ENCODE measurements around the gene TMEM222.
A peak's percentile ranks its signal among the peaks of the same experiment; 100 is the strongest.

Gene TMEM222

DNA sequence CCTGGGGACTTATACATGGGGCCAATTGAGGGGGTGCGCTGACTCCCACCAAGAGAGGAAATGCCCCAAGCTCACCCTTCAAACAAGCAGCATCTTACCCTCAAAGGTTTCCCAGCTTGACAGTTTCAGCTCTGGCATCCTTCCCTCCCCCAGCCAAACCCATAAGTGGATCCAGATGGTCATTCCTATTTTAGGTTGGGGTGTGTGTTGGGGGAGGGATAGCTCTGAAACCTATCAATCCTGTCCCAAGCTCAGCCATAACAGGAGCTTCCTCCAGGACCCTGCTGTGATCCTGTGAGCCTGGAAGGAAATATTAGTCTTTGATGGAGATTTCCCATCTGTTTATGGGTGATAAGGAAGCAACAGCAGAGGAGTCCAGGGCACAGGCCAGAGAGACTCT is 3.4 kb upstream of the TMEM222 start:
- no peak overlapping the region for H3K4me3 ChIP-seq (ENCODE audit: low read length)
- TF ChIP-seq, protein P1, sequence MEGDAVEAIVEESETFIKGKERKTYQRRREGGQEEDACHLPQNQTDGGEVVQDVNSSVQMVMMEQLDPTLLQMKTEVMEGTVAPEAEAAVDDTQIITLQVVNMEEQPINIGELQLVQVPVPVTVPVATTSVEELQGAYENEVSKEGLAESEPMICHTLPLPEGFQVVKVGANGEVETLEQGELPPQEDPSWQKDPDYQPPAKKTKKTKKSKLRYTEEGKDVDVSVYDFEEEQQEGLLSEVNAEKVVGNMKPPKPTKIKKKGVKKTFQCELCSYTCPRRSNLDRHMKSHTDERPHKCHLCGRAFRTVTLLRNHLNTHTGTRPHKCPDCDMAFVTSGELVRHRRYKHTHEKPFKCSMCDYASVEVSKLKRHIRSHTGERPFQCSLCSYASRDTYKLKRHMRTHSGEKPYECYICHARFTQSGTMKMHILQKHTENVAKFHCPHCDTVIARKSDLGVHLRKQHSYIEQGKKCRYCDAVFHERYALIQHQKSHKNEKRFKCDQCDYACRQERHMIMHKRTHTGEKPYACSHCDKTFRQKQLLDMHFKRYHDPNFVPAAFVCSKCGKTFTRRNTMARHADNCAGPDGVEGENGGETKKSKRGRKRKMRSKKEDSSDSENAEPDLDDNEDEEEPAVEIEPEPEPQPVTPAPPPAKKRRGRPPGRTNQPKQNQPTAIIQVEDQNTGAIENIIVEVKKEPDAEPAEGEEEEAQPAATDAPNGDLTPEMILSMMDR (IDR thresholded peaks at IDR 0.05; ENCODE audit: insufficient read depth, low read depth, low read length, missing control alignments): no peak
- DNase-seq (ENCODE audit: low read depth): no peak

DNA sequence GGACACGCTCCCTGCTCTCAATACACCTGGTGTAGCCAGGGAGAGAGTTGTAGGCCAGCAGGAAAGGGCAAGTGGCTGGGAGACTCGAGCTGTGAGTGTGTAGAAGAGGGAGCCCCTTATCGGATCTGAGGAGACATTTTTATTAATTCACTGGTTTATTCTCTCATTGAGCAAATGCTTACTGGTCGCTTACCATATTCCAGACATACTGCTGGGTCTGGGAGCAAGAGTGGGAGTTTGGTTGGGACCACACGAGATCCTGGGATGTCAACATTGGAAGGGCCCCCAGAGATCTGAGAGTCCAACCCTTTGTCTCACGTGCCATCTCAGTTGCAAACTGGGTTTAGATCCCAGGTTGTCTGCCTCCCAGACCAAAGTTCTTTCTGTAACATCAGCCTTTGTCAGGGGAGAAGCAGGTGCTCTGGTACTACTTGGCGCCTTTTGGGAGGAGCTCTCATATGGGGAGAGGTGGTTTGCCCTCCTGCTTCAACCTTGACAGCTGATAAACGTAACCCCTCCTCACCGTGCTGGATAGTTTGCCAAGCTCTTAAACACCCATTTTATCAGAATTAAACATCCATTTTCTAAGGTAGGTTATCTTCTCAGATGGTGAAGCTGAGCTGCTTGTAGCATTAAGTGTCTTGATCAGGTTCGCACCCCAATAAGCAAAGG is 742 bp downstream of the TMEM222 start:
- H3K4me3 ChIP-seq (ENCODE audit: low read length): peak overlapping the region; percentile 71
- TF ChIP-seq, protein P1 (IDR thresholded peaks at IDR 0.05; ENCODE audit: insufficient read depth, low read depth, low read length, missing control alignments): no peak
- no peak for DNase-seq (ENCODE audit: low read depth)

DNA sequence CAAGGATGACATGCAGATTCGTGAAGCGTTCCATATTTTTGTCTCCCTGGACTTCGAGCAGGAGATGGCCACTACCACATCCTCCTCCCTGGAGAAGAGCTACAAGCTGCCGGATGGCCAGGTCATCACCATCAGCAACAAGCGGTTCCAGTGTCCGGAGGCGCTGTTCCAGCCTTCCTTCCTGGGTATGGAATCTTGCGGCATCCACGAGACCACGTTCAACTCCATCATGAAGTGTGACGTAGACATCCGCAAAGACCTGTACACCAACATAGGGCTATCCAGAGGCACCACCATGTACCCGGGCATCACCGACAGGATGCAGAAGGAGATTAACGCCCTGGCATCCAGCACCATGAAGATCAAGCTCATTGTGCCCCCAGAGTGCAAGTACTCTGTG is 3.3 kb downstream of the TMEM222 start:
- no peak overlapping the region for H3K4me3 ChIP-seq (ENCODE audit: low read length)
- TF ChIP-seq, protein P1 (IDR thresholded peaks at IDR 0.05; ENCODE audit: insufficient read depth, low read depth, low read length, missing control alignments): no peak

DNA sequence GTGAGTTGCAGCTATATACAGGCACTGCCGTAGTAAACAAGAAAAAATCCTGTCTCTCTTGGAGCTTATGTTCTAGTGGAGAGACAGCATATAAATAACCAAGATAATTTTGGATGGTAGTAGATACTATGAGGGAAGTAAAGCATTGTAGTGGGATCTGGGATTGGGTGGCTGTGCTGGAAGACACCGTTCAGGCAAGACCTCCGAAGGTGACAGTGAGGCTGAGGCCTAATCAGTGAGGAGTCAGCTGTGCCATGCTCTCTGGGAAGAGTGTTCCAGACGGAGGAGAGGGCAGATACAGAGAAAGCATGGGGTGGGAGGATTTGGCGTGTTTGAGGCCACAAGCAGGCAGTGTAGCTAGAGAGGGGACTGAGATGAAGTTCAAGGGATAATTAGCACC is 6.0 kb downstream of the TMEM222 start:
- H3K4me3 ChIP-seq (ENCODE audit: low read length): no peak overlapping the region
- TF ChIP-seq, protein P1 (IDR thresholded peaks at IDR 0.05; ENCODE audit: insufficient read depth, low read depth, low read length, missing control alignments): no peak
- DNase-seq (ENCODE audit: low read depth): no peak

More for the DNA sequence above, 3.3 kb downstream of the TMEM222 start:
- no peak for DNase-seq (ENCODE audit: low read depth)

DNA sequence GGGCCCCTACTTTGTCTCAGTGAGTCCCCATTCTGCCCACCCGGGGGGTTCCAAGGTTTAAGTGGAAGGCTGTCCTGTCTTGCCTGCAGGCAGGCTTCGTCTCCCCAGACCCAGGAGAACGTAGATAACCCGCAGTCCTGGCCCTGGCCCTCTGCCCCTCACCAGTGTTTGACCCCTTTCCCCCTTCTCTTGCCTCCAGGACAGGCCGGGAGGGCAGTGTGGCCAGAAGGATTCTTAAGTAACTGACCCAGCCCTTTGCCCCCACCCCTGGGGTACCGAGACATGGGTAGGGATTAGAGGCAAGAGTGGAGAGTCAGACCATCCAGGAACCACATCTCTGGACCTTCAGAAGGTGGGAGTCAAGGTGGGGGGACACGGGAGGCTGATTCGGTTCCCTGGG is 8.8 kb downstream of the TMEM222 start:
- no peak for DNase-seq (ENCODE audit: low read depth)

DNA sequence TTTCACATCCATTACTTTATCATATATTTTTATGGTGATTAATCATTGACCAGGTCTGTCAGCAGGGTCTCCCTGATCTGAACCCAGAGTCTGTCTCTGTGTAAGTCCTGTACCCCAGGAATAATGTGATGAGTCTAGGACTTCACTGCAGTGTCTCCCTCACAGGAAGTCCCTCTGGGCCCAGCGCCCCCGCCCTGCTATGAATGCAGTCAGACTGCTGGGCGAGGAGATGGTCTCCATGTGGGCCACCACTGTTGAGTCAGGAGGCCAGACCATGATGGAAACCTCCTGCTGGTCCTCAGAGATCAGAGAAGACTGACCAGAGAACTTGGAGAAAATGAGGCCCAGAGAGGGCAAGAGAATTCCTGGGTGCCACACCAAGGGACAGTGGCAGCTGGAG is 9.5 kb downstream of the TMEM222 start:
- TF ChIP-seq, protein P1 (IDR thresholded peaks at IDR 0.05; ENCODE audit: insufficient read depth, low read depth, low read length, missing control alignments): no peak
- no peak for DNase-seq (ENCODE audit: low read depth)
- no peak overlapping the region for H3K4me3 ChIP-seq (ENCODE audit: low read length)

More for the DNA sequence above, 8.8 kb downstream of the TMEM222 start:
- no peak overlapping the region for H3K4me3 ChIP-seq (ENCODE audit: low read length)
- TF ChIP-seq, protein P1 (IDR thresholded peaks at IDR 0.05; ENCODE audit: insufficient read depth, low read depth, low read length, missing control alignments): no peak

DNA sequence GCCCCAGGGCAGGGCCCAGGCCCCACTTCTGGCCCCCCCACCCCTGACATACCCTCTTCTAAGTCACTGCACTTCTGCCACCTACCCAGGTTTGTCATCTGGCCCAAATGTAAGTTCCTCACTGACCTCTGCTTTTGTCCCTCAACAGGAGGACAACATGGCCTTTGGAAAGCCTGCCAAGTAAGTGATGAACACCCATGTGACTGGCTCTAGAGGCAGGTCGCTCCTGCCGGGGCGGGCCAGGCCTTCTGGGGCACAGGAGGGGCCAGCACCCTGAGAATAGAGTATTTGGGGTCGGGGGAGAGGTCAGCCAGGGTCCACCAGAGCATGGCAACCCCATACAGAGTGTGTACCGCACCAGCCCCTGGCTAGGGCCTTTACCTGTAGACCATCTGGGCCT is 10.0 kb downstream of the TMEM222 start:
- DNase-seq (ENCODE audit: low read depth): no peak
- TF ChIP-seq, protein P1 (IDR thresholded peaks at IDR 0.05; ENCODE audit: insufficient read depth, low read depth, low read length, missing control alignments): no peak
- no peak overlapping the region for H3K4me3 ChIP-seq (ENCODE audit: low read length)

All from epithelial cell of esophagus (primary cell).